Adrenal gland (tissue), 12 donors: Measurements from ENCODE around the gene LPCAT1. TPM values are rescaled to one million over a fixed set of nuclear protein-coding genes. Genes with fewer than 3 reads are reported as not detected.

Source experiments
- DNase-seq, 7 donors: peaks; one replicate each; pipeline ENCODE4 v3.0.0-alpha.2; 2019 to 2020
- H3K27ac ChIP-seq, 5 donors: fragments of 200-600 bp; sonication (generic) in 4 of 5; 1 replicate in 3 of 5; 2 replicates in 2 of 5; pipeline versions ENCODE4 v1.5.1 to v1.8.0; 2016 to 2020; ENCODE audit warnings: mild to moderate bottlenecking in 1 of 5
- H3K27me3 ChIP-seq: fragments of 200-600 bp; 2 replicates; pipeline ENCODE4 v1.8.0; 2021
- H3K36me3 ChIP-seq, 2 donors: fragments of 200-600 bp; replicated peaks in 1 of 2; 1 replicate in 1 of 2; 2 replicates in 1 of 2; pipeline versions ENCODE4 v1.5.1 to v1.8.0; 2018 to 2022
- H3K4me1 ChIP-seq, 2 donors: fragments of 200-600 bp; replicated peaks in 1 of 2; 1 replicate in 1 of 2; 2 replicates in 1 of 2; pipeline versions ENCODE4 v1.5.1 to v1.8.0; 2018 to 2021
- H3K4me3 ChIP-seq, 4 donors: fragments of 200-600 bp; sonication (generic) in 3 of 4; one replicate each; pipeline ENCODE4 v1.5.1; 2016 to 2018
- H3K9me3 ChIP-seq, 3 donors: fragments of 200-600 bp; sonication (generic) in 1 of 3; replicated peaks in 1 of 3; 1 replicate in 2 of 3; 2 replicates in 1 of 3; pipeline versions ENCODE4 v1.5.1 to v1.8.0; 2016 to 2021
- CTCF ChIP-seq, 6 experiments: fragments of 450-650 bp in 4 of 6; fragments of 200-600 bp in 2 of 6; sonication (generic) in 1 of 6; IDR thresholded peaks; 1 replicate in 5 of 6; 2 replicates in 1 of 6; pipeline versions ENCODE4 v1.5.1 to v1.8.0; 2016 to 2021; ENCODE audit warnings: antibody characterized with exemption in 6 of 6, mild to moderate bottlenecking in 2 of 6, moderate library complexity in 1 of 6
- POLR2A ChIP-seq, 2 donors: fragments of 450-650 bp; IDR thresholded peaks; one replicate each; pipeline ENCODE4 v1.6.1; 2017; ENCODE audit warnings: antibody characterized with exemption in 2 of 2, mild to moderate bottlenecking in 2 of 2, moderate library complexity in 1 of 2
- WGBS, 4 donors: extraction: QIAGEN DNeasy Blood & Tissue Kit in 2 of 4; methylation state at CpG; one replicate each; pipeline versions ENCODE4 v1.1.5 to v1.1.7; 2013 to 2017; 5-methylcytosine and 5-hydroxymethylcytosine counted together
- intact Hi-C, 2 donors: fragments of 100-400 bp; cut with DNase I; formaldehyde crosslinking; loops; one replicate each; pipeline versions ENCODE4 v1.14.1 to v1.15.0; 2022 to 2023
- polyA plus RNA-seq, 3 donors: library from polyadenylated mRNA; stranded (reverse); fragments of 200-250 nt in 2 of 3; fragments of 350-450 nt in 1 of 3; fragmentation: Illumina TruSeq in 1 of 3; extraction: RNeasy Lipid Tissue Mini Kit (QIAGEN cat#74804) in 1 of 3; gene quantifications; one replicate each; pipeline ENCODE4 v1.2.3, GENCODE V29; 2013 to 2014
- total RNA-seq, 9 donors: library from RNA; depleted of rRNA in 4 of 9; stranded (reverse); fragments of >200 nt in 4 of 9; fragments of 120-200 nt in 1 of 9; fragmentation: NEBNext Ultra II Directional in 1 of 9; extraction: Animal tissue kit (Norgen Biotek cat#: 25700) in 1 of 9; gene quantifications; one replicate each; pipeline versions ENCODE4 v1.1.0 to v1.2.4, GENCODE V29; 2013 to 2023
- donor health status: healthy with polysubstance abuse.
- donor health status: Bipolar disorder and iron deficiency.
- donor health status: DM: yes; HTN: yes; CAD: no.
- donor health status: DM: no; HTN: no; CAD: no.
- donor health status: DM: no; HTN: no; CAD: no.
- donor health status: DM: yes; HTN: yes; CAD: no.

The LPCAT1 gene
- total and polyA plus RNA-seq, 12 donors = 23.2 to 59.1 (median 42.6) TPM

- H3K27ac ChIP-seq = no peak overlapping the region
- H3K36me3 ChIP-seq = no peaks in the 10 kb centered on the region
- peaks cover 0 to 9% of the 10 kb centered on the region in 2 donors for H3K4me1 ChIP-seq
- TF ChIP-seq POLR2A (IDR thresholded peaks at IDR 0.05) (no peak), CTCF (IDR thresholded peaks at IDR 0.05) (no peak)
- H3K4me3 ChIP-seq = no peak overlapping the region
- intact Hi-C loops = no loop called here
- H3K27me3 ChIP-seq = no peaks in the 10 kb centered on the region
- DNase-seq = peak in 5 of 7 donors; percentile 5 to 46 (median 11)
- 88 to 92% (median 89%) methylated on average over 21 to 30 of the region's 30 CpGs for WGBS, 4 donors
- no peaks in the 10 kb centered on the region for H3K9me3 ChIP-seq
Measured at GRCh38 chr5:1514027-1514818, 9.5 kb downstream of the LPCAT1 start.

GRCh38 chr5:1513326-1514026 lies 10.3 kb downstream of the LPCAT1 start:
- H3K27ac ChIP-seq = no peak overlapping the region
- intact Hi-C loops = no loop called here
- no peak overlapping the region for H3K4me3 ChIP-seq
- DNase-seq = peak in 4 of 7 donors; percentile 1 to 34 (median 8)
- H3K27me3 ChIP-seq = no peaks in the 10 kb centered on the region
- TF ChIP-seq POLR2A (IDR thresholded peaks at IDR 0.05) = no peak
- TF ChIP-seq CTCF (IDR thresholded peaks at IDR 0.05) = no peak
- H3K9me3 ChIP-seq = no peaks in the 10 kb centered on the region
- H3K36me3 ChIP-seq = no peaks in the 10 kb centered on the region
- H3K4me1 ChIP-seq = peaks cover 0 to 9% of the 10 kb centered on the region in 2 donors
- 75 to 85% (median 78%) methylated on average over 26 of the region's 26 CpGs for WGBS, 4 donors

GRCh38 chr5:1512541-1513291 lies 11.0 kb downstream of the LPCAT1 start:
- intact Hi-C loops = no loop called here
- Histone ChIP-seq H3K27ac (no peak overlapping the region), H3K4me3 (no peak overlapping the region), H3K9me3 (no peaks in the 10 kb centered on the region), H3K4me1 (peaks cover 0 to 9% of the 10 kb centered on the region in 2 donors), H3K36me3 (no peaks in the 10 kb centered on the region), H3K27me3 (no peaks in the 10 kb centered on the region)
- TF ChIP-seq CTCF (IDR thresholded peaks at IDR 0.05) (no peak), POLR2A (IDR thresholded peaks at IDR 0.05) (no peak)
- peak in 5 of 7 donors; percentile 4 to 43 (median 11) for DNase-seq
- WGBS, 4 donors = 90 to 96% (median 95%) methylated on average over 10 to 25 of the region's 25 CpGs
